DMS53 (cell line): Measurements from ENCODE around the gene HOXA6.
A peak's percentile ranks its signal among the peaks of the same experiment; 100 is the strongest.

Experiments used
- DNase-seq: peaks from one replicate; lab custom pipeline; 2025; lab: John Stamatoyannopoulos, UW

Gene HOXA6

DNA sequence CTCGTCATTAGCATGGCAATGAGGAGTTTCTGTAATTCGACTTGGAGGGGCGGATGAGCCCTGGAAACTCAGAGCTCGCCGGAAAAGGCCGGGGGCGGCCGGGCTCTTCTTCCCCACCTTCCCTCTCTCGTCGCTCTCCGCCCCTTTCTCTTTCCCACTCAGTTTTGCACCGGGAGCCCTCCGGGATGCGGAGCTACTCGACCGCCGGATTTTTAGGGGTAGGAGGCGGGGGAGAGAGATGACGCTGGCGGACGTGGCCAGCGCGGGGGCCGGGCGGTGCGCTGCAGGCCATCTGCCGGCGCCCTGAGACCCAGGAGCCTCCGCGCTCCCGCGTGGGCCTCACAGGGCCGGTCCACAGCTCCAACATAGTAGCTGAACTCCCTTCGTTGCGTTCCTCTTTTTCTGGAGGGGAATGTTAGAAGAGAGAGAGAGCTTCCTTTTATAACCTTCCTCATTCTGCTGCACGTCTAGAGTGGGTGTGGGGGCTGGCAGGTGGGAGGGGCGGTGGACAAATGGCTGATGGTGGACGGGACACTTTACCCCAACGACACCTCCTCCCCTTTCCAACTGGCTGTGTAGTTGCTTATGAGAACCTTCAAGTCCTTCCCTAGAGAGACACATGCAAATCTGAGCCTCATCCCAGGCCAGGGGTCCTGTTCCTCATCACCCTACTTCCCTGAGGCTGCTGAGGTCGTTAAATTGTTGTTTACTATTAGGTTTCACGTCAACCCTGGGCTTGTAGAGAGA lies 50.6 kb downstream of the HOXA6 start:
- DNase-seq, result peak; percentile 75

DNA sequence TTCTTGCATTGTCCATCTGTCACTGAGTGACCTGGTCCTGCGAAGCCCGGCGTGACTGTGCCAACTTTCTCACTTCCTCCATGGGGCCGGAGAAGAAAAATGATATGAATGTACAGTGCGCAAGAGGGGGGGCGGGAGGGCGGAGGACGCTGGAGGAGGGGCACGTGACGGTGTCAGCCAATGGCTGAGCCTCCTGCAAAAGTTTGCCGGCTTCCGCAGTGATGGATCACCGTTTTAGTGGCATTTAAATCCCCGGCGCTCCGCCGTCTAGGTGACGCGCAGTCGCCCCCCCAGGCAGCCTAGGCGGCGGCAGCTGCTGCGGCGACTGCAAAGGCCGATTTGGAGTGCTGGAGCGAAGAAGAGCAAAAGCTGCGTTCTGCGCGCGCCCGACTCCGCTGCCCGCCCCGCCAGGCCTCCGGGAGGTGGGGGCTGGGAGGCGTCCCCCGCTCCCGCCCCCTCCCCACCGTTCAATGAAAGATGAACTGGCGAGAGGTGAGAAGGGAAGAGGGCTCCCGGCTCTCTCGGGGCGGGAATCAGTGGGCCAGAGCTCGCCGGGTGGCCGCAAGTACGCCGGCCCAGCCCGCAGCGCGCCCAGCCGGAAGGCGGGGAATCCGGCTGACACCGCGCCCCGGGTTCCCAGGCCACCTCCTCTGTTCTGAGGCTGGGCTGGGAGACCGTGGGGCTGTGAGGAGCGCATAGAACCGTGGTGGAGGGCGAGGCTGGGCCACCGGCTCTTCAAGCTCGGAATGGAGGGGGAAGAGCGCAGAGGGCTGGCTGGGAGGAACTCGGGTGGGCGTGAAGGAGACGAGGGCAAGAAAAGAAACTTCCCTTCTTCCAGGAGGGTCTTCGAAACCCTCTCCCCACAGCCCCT lies 51.4 kb downstream of the HOXA6 start, which contains the start of gene HOXA1:
TSS of gene HOXA1 (minus strand) at position 104 of the 871 bp plus-strand sequence. CDS start at position 16, 88 bp downstream.
- peak; percentile 99 for DNase-seq
